ENCODE data around the gene TM4SF20. TPM values are rescaled to one million over a fixed set of nuclear protein-coding genes. Genes with fewer than 3 reads are reported as not detected.

The TM4SF20 gene
- total RNA-seq, 2 donors from 2014 or later: 4.2 to 34.9 TPM

GRCh38 chr2:227377467-227378351, 1.4 kb downstream of the TM4SF20 start:
- DNase-seq: no peak
- no peak overlapping the region for H3K9ac ChIP-seq (ENCODE audit: low read depth in 2 of 2, low read length in 2 of 2)
- intact Hi-C loops (cut with DNase I): no loop called here
- TF ChIP-seq CTCF (IDR thresholded peaks at IDR 0.05): no peak
- H3K27me3 ChIP-seq: no peaks in the 10 kb centered on the region
- no peaks in the 10 kb centered on the region for H3K9me3 ChIP-seq
- no peak overlapping the region for H3K27ac ChIP-seq
- no peak overlapping the region for H3K4me3 ChIP-seq
- H3K36me3 ChIP-seq: no peaks in the 10 kb centered on the region
- H3K4me1 ChIP-seq: no peaks in the 10 kb centered on the region

- Histone ChIP-seq H3K9ac (ENCODE audit: low read depth in 2 of 2, low read length in 2 of 2) (no peak overlapping the region), H3K4me3 (no peak overlapping the region), H3K36me3 (no peaks in the 10 kb centered on the region), H3K9me3 (no peaks in the 10 kb centered on the region), H3K27ac (no peak overlapping the region), H3K4me1 (no peaks in the 10 kb centered on the region), H3K27me3 (no peaks in the 10 kb centered on the region)
- intact Hi-C loops (cut with DNase I): no loop called here
- DNase-seq: peak; percentile 64
- TF ChIP-seq CTCF (IDR thresholded peaks at IDR 0.05): no peak
Observed at GRCh38 chr2:227376656-227377396, 2.3 kb downstream of the TM4SF20 start.

DNA sequence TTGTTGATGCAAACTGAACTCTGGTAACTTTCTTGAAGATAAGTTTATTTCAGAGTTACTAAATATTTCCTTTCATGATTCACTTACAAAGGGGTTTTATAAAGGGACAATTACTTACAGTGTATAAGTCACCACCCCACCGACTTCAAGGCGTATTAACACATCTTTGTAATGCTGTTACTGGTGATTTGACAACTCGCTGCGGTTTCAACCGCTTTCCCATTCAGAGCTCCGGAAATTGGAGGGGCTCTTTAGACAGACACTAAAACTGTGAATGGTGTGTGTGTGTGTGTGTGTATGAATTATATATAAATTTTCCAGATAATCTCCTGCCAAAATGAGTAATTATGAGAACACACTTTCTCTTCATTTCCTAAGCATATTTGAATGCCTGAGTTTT, 4.9 kb downstream of the TM4SF20 start:
- DNase-seq: no peak

GRCh38 chr2:227373389-227373788, 5.7 kb downstream of the TM4SF20 start:
- Histone ChIP-seq H3K4me3 (no peak overlapping the region), H3K9me3 (no peaks in the 10 kb centered on the region), H3K27ac (no peak overlapping the region), H3K27me3 (no peaks in the 10 kb centered on the region), H3K36me3 (no peaks in the 10 kb centered on the region), H3K4me1 (no peaks in the 10 kb centered on the region), H3K9ac (ENCODE audit: low read depth in 2 of 2, low read length in 2 of 2) (no peak overlapping the region)
- TF ChIP-seq CTCF (IDR thresholded peaks at IDR 0.05): no peak
- no peak for DNase-seq
- intact Hi-C loops (cut with DNase I): no loop called here

More for the DNA sequence above, 4.9 kb downstream of the TM4SF20 start:
- Histone ChIP-seq H3K27me3 (no peaks in the 10 kb centered on the region), H3K9ac (ENCODE audit: low read depth in 2 of 2, low read length in 2 of 2) (no peak overlapping the region), H3K36me3 (no peaks in the 10 kb centered on the region), H3K4me1 (no peaks in the 10 kb centered on the region), H3K9me3 (no peaks in the 10 kb centered on the region), H3K27ac (no peak overlapping the region), H3K4me3 (no peak overlapping the region)
- intact Hi-C loops (cut with DNase I): no loop called here
- no peak for TF ChIP-seq CTCF (IDR thresholded peaks at IDR 0.05)

DNA sequence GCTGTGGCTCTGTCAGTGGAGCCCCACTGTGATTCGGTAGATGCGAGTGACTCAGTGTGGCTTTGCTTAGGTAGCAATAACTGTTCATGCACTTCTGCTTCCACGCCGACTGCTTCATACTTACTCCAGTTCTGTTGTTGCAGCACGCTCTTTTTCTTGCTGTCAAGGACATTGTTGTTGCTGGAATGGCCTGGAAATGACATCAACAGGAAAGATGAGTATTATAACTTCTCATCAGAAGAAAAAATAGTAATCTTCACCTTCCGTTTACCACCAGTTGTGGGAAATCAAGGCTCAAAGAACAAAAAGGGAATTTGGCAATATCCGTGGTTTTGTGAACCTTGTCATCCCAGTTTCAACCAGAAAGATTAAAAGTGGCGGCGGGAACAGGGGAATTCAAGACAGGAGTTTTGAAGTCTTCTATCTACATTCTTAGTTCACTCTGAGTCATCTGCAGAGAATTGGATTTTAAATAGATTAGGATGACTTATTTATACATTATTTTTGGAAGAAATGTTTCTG, 8.3 kb downstream of the TM4SF20 start:
- DNase-seq: no peak
- no peaks in the 10 kb centered on the region for H3K9me3 ChIP-seq
- no peak overlapping the region for H3K4me3 ChIP-seq
- intact Hi-C loops (cut with DNase I): no loop called here
- no peak overlapping the region for H3K27ac ChIP-seq
- H3K9ac ChIP-seq (ENCODE audit: low read depth in 2 of 2, low read length in 2 of 2): no peak overlapping the region
- no peaks in the 10 kb centered on the region for H3K27me3 ChIP-seq
- TF ChIP-seq CTCF (IDR thresholded peaks at IDR 0.05): no peak
- H3K4me1 ChIP-seq: no peaks in the 10 kb centered on the region
- no peaks in the 10 kb centered on the region for H3K36me3 ChIP-seq
